Astrocyte of the spinal cord (primary cell): Measurements from ENCODE around the gene PLK2.

Source experiments
- DNase-seq: peaks from one replicate; pipeline ENCODE4 v3.0.0; 2011; ENCODE audit warnings: low read depth, low spot score
- H3K4me3 ChIP-seq: 2 replicates; pipeline ENCODE4 v1.5.1; 2011; ENCODE audit warnings: low read depth, mild to moderate bottlenecking, low read length, moderate library complexity
- in situ Hi-C: cut with HindIII; loops from 2 replicates; pipeline ENCODE4 v1.10.0; 2017; ENCODE audit warnings: low sequenced_read_pairs
- TF ChIP-seq, protein P1 (sequence below): IDR thresholded peaks from 2 replicates; pipeline ENCODE4 v1.5.1; 2012; ENCODE audit warnings: low read depth, mild to moderate bottlenecking, low read length, inconsistent platforms

Gene PLK2

DNA sequence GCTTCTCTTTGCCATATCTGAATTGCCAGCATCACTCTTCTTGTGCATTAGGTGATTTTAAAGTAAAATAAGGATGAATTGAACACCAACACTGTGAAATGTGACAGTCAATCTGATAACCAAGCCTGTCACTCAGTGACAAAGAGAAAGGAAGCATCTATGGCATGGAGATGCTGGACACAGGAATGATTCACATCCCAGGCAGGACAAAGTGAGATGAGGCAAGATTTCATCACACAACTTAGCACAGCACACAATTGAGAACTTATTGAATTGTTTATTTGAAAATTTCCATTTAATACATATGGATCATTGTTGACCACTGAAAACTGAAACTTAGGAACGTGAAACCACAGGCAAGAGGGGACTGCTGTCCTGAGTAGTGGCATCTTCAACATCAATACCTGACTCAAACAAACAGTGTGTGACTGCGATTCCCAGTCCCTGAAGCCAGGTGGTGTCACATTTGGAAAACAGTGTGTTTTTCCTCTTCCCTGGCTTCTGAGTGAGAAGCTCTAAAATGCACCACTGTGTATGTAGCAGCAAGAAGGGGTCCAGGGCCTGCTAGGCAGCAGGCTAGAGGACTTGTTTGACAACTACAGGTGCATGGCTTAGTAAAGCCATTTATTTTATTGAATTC is 42.0 kb upstream of the PLK2 start:
- no peak for DNase-seq
- H3K4me3 ChIP-seq = no peak overlapping the region
- TF ChIP-seq, protein P1, sequence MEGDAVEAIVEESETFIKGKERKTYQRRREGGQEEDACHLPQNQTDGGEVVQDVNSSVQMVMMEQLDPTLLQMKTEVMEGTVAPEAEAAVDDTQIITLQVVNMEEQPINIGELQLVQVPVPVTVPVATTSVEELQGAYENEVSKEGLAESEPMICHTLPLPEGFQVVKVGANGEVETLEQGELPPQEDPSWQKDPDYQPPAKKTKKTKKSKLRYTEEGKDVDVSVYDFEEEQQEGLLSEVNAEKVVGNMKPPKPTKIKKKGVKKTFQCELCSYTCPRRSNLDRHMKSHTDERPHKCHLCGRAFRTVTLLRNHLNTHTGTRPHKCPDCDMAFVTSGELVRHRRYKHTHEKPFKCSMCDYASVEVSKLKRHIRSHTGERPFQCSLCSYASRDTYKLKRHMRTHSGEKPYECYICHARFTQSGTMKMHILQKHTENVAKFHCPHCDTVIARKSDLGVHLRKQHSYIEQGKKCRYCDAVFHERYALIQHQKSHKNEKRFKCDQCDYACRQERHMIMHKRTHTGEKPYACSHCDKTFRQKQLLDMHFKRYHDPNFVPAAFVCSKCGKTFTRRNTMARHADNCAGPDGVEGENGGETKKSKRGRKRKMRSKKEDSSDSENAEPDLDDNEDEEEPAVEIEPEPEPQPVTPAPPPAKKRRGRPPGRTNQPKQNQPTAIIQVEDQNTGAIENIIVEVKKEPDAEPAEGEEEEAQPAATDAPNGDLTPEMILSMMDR = no peak
- in situ Hi-C loops = no loop called here

DNA sequence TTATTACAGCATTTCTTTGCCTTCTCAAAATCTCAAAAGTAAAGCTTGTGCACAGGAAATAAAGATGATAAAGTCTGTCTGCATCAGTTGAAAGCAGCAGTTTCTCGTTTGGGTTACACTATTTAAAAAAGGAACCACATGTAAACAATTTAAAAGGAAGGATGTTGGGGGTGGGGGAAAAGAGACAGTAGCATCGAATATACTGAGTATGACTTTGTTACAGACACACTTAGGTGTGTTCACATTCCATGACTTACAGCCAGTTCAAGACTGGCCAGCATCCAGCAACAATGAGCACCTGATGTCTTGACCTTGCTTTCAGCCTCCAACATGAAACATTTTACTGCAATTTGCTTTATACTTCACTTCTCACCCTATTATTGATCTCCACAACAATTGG is 40.1 kb upstream of the PLK2 start:
- no peak overlapping the region for H3K4me3 ChIP-seq
- in situ Hi-C loops = no loop called here
- TF ChIP-seq, protein P1 = no peak
- DNase-seq = no peak

DNA sequence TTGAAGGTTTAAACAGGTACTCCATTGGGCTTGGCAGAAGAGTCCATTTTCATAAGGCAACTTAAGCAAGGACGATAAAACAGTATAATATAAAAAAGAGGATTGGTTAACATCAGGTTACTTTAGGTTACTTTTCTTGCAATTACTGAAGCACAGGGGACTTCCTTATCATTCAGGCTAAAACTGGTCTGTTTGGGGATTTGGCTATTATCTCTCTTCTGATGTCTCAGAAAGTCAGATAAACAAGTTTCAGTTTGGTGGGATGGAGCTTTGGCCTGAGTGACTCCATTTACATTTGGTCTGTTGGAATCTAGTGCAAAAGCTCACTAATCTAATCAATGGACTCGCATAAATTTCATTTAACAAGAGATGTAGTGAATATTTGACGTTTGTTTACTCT is 39.3 kb upstream of the PLK2 start:
- in situ Hi-C loops = no loop called here
- H3K4me3 ChIP-seq = no peak overlapping the region
- TF ChIP-seq, protein P1 = no peak
- no peak for DNase-seq

DNA sequence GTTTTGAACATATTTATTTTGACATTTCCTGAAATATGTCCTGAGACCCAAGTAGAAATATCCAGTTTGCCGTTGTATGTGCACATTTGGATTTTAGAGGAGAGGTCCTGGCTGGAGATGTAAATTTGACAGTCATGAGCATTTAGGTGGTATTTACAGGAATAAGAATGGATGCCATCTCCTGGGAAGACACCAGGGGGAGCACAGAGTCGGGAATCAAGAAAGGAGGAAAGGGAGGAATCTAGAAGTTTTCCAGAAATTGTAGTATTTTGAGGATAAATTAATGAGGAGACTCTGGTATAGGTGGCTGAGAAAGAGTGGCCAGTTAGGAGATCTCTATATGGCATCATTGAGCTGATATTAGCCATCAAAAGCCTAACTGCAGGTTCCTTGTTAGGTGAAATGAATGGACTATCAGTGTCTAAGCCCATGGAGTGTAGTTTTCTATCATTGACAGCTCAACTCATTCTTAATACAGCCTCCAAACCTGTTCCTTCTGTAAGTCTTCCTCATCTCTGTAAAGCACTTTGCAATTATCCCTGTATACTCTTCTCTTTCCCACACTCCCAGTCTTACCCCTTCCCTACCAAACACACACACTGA is 38.6 kb upstream of the PLK2 start:
- DNase-seq = peak; percentile 45
- in situ Hi-C loops = no loop called here
- TF ChIP-seq, protein P1 = peak; percentile 85
- no peak overlapping the region for H3K4me3 ChIP-seq

DNA sequence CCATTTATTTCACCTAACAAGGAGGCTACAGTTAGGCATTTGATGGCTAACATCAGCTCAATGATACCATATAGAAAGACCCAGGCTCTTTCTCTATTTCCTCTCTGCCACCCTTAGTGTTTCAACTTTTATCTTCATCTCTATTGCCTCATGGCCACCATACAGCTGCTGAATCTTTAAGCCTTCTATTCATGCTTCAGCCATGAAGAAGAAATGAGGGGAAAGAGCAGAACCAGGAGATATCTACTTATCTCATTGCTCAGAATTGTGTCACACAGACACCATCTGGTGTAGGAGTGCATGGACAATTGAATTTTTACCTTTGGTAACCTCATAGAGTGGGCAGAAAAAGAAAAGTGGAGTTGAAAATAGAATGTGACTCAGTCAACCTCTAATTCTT is 38.0 kb upstream of the PLK2 start:
- no peak for DNase-seq
- in situ Hi-C loops = no loop called here
- H3K4me3 ChIP-seq = no peak overlapping the region
- TF ChIP-seq, protein P1 = no peak

DNA sequence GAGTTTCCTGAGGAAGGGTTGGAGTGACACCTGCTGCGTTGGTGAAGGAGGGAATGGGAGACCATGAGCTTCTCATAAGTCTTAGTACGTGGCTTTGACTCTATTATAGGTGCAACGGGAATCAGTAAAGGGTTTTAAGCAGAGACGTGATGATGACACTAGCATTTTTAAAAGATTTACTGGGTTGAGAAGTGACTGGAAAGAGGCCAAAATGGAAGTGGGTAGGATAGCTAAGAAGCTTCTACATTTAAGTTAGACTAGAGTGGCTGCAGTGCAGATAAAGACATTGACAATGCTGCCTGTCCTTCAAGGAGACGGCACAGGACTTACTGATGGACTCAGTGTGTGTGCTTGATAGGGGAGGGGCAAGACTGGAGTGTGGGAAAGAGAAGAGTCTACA is 37.5 kb upstream of the PLK2 start:
- H3K4me3 ChIP-seq = no peak overlapping the region
- in situ Hi-C loops = no loop called here
- TF ChIP-seq, protein P1 = no peak
- DNase-seq = no peak

DNA sequence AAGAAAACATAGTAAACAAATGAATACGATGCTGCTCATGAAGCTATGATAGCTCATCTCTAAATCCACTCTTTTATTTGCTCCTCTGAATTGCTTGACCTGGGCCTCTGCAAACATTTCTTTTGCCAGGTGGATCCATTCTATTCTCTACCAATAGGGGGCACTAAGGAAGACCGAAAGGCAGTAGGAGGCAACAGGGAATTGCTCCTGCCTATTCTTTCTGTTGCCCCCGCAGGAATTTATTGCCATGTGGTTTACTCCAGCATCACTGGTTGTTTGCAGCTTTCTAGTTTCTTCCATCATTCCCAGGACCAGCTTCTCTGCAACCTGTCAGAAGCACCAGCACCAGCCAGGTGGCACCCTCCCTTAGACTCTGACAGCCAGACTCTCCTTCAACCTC is 36.6 kb upstream of the PLK2 start:
- no peak overlapping the region for H3K4me3 ChIP-seq
- no peak for DNase-seq
- in situ Hi-C loops = no loop called here
- TF ChIP-seq, protein P1 = peak; percentile 23
